HEK293 (cell line): ENCODE data around the gene CFL1.

ENCODE experiments used
- CTCF ChIA-PET: fragments of 350-600 bp; formaldehyde crosslinking; extraction: SDS; loops from one replicate; lab custom pipeline; 2021; ENCODE audit warnings: antibody characterized with exemption; lab: Yijun Ruan, JAX
- POLR2A ChIA-PET: fragments of 300-600 bp; formaldehyde crosslinking; extraction: SDS; loops from one replicate; lab custom pipeline; 2020; ENCODE audit warnings: antibody characterized with exemption, inconsistent platforms; lab: Yijun Ruan, JAX
- H3K27ac ChIP-seq: fragments of 200-500 bp; sonication (Bioruptor generic); 2 replicates; pipeline ENCODE4 v1.5.1; 2014; ENCODE audit warnings: low read depth, low read length, control low read depth, inconsistent platforms; ENCODE audit errors: extremely low read depth
- H3K36me3 ChIP-seq, 2 experiments: fragments of 200-500 bp in 1 of 2; sonication (Bioruptor generic) in 1 of 2; 1 replicate in 1 of 2; 2 replicates in 1 of 2; pipeline ENCODE4 v1.5.1; 2014 to 2017; ENCODE audit warnings: inconsistent platforms in 2 of 2, low read length in 2 of 2; ENCODE audit not compliant: control insufficient read depth in 2 of 2, insufficient read depth in 1 of 2
- H3K4me1 ChIP-seq: fragments of 200-500 bp; sonication (Bioruptor generic); 2 replicates; pipeline ENCODE4 v1.5.1; 2014; ENCODE audit warnings: mild to moderate bottlenecking, low read length, inconsistent platforms; ENCODE audit not compliant: control insufficient read depth, insufficient read depth
- H3K4me3 ChIP-seq: 2 replicates; pipeline ENCODE4 v1.5.1; 2011; ENCODE audit warnings: low read depth, mild to moderate bottlenecking, control low read depth, low read length, moderate library complexity
- H3K9me3 ChIP-seq: fragments of 200-500 bp; sonication (Bioruptor generic); 2 replicates; pipeline ENCODE4 v1.5.1; 2014; ENCODE audit warnings: low read depth, low read length, inconsistent platforms; ENCODE audit not compliant: control insufficient read depth, insufficient read depth
- GLI2 ChIP-seq: fragments of 450-650 bp; formaldehyde crosslinking; IDR thresholded peaks from 2 replicates; pipeline ENCODE4; 2017; ENCODE audit warnings: missing biosample characterization, missing genetic modification characterization, low read depth, borderline replicate concordance
- GLIS2 ChIP-seq: fragments of 450-650 bp; formaldehyde crosslinking; IDR thresholded peaks from 2 replicates; pipeline ENCODE4 v1.5.1; 2016; ENCODE audit warnings: missing biosample characterization, missing genetic modification characterization
- KLF10 ChIP-seq: fragments of 450-650 bp; IDR thresholded peaks from 2 replicates; pipeline ENCODE4 v1.5.1; 2018; ENCODE audit warnings: missing biosample characterization, mild to moderate bottlenecking, missing genetic modification characterization
- KLF8 ChIP-seq: fragments of 450-650 bp; formaldehyde crosslinking; IDR thresholded peaks from 2 replicates; pipeline ENCODE4 v1.5.1; 2016; ENCODE audit warnings: missing biosample characterization, missing genetic modification characterization
- SP2 ChIP-seq: fragments of 450-650 bp; formaldehyde crosslinking; IDR thresholded peaks from 2 replicates; pipeline ENCODE4 v1.5.1; 2016; ENCODE audit warnings: missing biosample characterization, missing genetic modification characterization
- ZBTB17 ChIP-seq: fragments of 450-650 bp; formaldehyde crosslinking; IDR thresholded peaks from 2 replicates; pipeline ENCODE4 v1.5.1; 2016; ENCODE audit warnings: missing biosample characterization, missing genetic modification characterization
- ZBTB20 ChIP-seq: fragments of 450-650 bp; formaldehyde crosslinking; IDR thresholded peaks from 2 replicates; pipeline ENCODE4 v1.5.1; 2016; ENCODE audit warnings: missing biosample characterization, missing genetic modification characterization
- ZBTB48 ChIP-seq: fragments of 450-650 bp; formaldehyde crosslinking; IDR thresholded peaks from 2 replicates; pipeline ENCODE4 v1.5.1; 2016; ENCODE audit warnings: missing biosample characterization, missing genetic modification characterization
- ZNF114 ChIP-seq: fragments of 450-650 bp; formaldehyde crosslinking; IDR thresholded peaks from 2 replicates; pipeline ENCODE4 v1.5.0; 2017; ENCODE audit warnings: missing biosample characterization, missing genetic modification characterization
- ZNF138 ChIP-seq: fragments of 450-650 bp; formaldehyde crosslinking; IDR thresholded peaks from 2 replicates; pipeline ENCODE4 v1.5.1; 2016; ENCODE audit warnings: missing biosample characterization, missing genetic modification characterization, borderline replicate concordance
- ZNF184 ChIP-seq: fragments of 450-650 bp; IDR thresholded peaks from 2 replicates; pipeline ENCODE4 v1.5.1; 2018; ENCODE audit warnings: missing biosample characterization, mild to moderate bottlenecking, missing genetic modification characterization
- ZNF23 ChIP-seq: fragments of 450-650 bp; formaldehyde crosslinking; IDR thresholded peaks from 2 replicates; pipeline ENCODE4 v1.5.1; 2016; ENCODE audit warnings: missing biosample characterization, missing genetic modification characterization, borderline replicate concordance
- ZNF341 ChIP-seq: fragments of 450-650 bp; formaldehyde crosslinking; IDR thresholded peaks from 2 replicates; pipeline ENCODE4; 2016; ENCODE audit warnings: low read depth, missing biosample characterization, missing genetic modification characterization
- ZNF391 ChIP-seq: fragments of 450-650 bp; formaldehyde crosslinking; IDR thresholded peaks from 2 replicates; pipeline ENCODE4 v1.5.1; 2016; ENCODE audit warnings: low read depth, missing biosample characterization, missing genetic modification characterization, borderline replicate concordance
- ZNF473 ChIP-seq: fragments of 450-650 bp; formaldehyde crosslinking; IDR thresholded peaks from 2 replicates; pipeline ENCODE4 v1.5.1; 2017; ENCODE audit warnings: missing biosample characterization, missing genetic modification characterization
- ZNF501 ChIP-seq: fragments of 450-650 bp; formaldehyde crosslinking; IDR thresholded peaks from 2 replicates; pipeline ENCODE4 v1.5.1; 2016; ENCODE audit warnings: missing biosample characterization, missing genetic modification characterization
- ZNF596 ChIP-seq: fragments of 450-650 bp; IDR thresholded peaks from 2 replicates; pipeline ENCODE4 v1.5.0; 2018; ENCODE audit warnings: missing biosample characterization, mild to moderate bottlenecking, missing genetic modification characterization, moderate library complexity
- ZNF623 ChIP-seq: fragments of 450-650 bp; formaldehyde crosslinking; IDR thresholded peaks from 2 replicates; pipeline ENCODE4 v1.5.1; 2016; ENCODE audit warnings: missing biosample characterization, missing genetic modification characterization
- ZNF626 ChIP-seq: fragments of 450-650 bp; sonication (Bioruptor Pico); formaldehyde crosslinking; IDR thresholded peaks from 2 replicates; pipeline ENCODE4 v1.5.1; 2018; ENCODE audit warnings: missing biosample characterization, missing genetic modification characterization, inconsistent platforms
- ZNF791 ChIP-seq: fragments of 450-650 bp; formaldehyde crosslinking; IDR thresholded peaks from 2 replicates; pipeline ENCODE4 v1.5.1; 2016; ENCODE audit warnings: missing biosample characterization, missing genetic modification characterization
- ZNF792 ChIP-seq: fragments of 450-650 bp; formaldehyde crosslinking; IDR thresholded peaks from 2 replicates; pipeline ENCODE4 v1.5.1; 2016; ENCODE audit warnings: missing biosample characterization, missing genetic modification characterization
- TF ChIP-seq, protein P1 (sequence below): fragments of 450-650 bp; IDR thresholded peaks from 2 replicates; pipeline ENCODE4 v1.5.1; 2018; ENCODE audit warnings: missing biosample characterization, mild to moderate bottlenecking, missing genetic modification characterization
- TF ChIP-seq, protein P2 (sequence below): fragments of 450-650 bp; formaldehyde crosslinking; IDR thresholded peaks from 2 replicates; pipeline ENCODE4 v1.5.1; 2016; ENCODE audit warnings: missing biosample characterization, missing genetic modification characterization
- TF ChIP-seq, protein P3 (sequence below): fragments of 450-650 bp; formaldehyde crosslinking; IDR thresholded peaks from 2 replicates; pipeline ENCODE4 v1.5.1; 2016; ENCODE audit warnings: missing biosample characterization, missing genetic modification characterization
- TF ChIP-seq, protein P4 (sequence below): fragments of 450-650 bp; formaldehyde crosslinking; IDR thresholded peaks from 2 replicates; pipeline ENCODE4 v1.5.1; 2016; ENCODE audit warnings: missing biosample characterization, missing genetic modification characterization
- TF ChIP-seq, protein P5 (sequence below): fragments of 450-650 bp; formaldehyde crosslinking; IDR thresholded peaks from 2 replicates; pipeline ENCODE4 v1.5.1; 2016; ENCODE audit warnings: missing biosample characterization, missing genetic modification characterization

Gene CFL1

DNA sequence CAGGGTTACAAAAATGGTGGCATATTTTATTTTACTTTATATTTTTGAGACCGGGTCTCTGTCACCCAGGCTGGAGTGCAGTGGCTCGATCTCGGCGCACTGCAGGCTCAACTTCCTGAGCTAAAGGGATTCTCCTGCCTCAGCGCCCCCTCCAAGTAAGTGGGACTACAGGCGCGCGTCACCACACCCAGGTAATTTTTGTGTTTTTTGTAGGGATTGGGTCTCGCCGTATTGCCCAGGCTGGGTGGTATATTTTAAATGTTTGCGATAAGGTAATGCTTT is 42.9 kb upstream of the CFL1 start:
- POLR2A ChIA-PET: interaction anchor here (0.7 to 4.9 kb wide), 5 partner anchors 11 to 43 kb away, joined by 3 to 74 read pairs (median 5); partner anchors contain the start of genes CCDC85B and FIBP
- Histone ChIP-seq H3K4me1 (no peaks in the 10 kb centered on the region), H3K36me3 (peaks cover 0 to 3% of the 10 kb centered on the region in 2 experiments; a peak in 1 of 3 replicates), H3K9me3 (no peaks in the 10 kb centered on the region), H3K27ac (no peak overlapping the region), H3K4me3 (no peak overlapping the region)
- CTCF ChIA-PET: interaction anchor here (0.6 to 3.8 kb wide), 6 partner anchors 11 to 302 kb away, joined by 4 to 40 read pairs (median 6); partner anchors contain the start of genes CCDC85B and FIBP
- TF ChIP-seq, protein P1, sequence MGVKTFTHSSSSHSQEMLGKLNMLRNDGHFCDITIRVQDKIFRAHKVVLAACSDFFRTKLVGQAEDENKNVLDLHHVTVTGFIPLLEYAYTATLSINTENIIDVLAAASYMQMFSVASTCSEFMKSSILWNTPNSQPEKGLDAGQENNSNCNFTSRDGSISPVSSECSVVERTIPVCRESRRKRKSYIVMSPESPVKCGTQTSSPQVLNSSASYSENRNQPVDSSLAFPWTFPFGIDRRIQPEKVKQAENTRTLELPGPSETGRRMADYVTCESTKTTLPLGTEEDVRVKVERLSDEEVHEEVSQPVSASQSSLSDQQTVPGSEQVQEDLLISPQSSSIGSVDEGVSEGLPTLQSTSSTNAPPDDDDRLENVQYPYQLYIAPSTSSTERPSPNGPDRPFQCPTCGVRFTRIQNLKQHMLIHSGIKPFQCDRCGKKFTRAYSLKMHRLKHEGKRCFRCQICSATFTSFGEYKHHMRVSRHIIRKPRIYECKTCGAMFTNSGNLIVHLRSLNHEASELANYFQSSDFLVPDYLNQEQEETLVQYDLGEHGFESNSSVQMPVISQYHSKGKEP: no peak

DNA sequence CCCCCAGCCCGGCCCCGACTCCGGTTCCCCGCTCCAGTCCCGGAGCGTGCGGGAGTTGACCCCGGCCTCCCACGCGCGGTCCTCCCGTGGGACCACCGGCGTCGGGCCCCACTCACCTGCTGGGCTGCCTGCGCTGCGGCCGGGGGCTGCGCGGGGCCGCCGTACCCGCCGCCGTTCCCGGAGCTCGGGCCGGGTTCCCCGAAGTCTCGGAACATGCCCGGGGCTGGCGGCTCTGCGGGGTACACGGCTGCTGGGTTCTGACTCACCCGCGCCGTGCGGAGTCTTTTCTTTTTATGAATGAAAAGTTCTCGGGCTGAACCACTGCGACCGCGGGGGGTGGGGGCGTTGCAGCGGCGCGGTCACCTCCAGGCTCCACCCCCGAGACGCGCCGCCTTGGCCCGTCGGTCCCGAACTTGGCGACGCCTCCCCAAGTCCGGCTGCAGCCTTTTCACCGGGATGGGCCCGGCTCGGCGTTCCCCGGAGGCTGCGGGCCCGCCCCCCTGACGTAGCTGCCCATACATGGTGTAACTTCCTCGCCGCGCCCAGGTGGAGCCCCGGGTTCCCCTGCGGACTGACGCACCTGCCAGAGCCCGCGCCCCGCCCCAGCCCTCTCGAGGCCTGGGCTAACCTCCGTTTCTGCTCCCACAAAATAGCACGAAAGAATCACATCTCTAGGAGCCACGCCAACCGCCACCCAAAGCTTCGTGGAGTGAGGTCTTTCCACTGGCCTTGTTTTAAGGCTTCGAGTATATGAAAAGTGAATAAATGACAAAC is 42.3 kb upstream of the CFL1 start, which contains the start of gene FOSL1:
Gene FOSL1 (minus strand): TSS at position 264 of the 774 bp plus-strand sequence. CDS start 49 bp downstream, at position 215.
- no peaks in the 10 kb centered on the region for H3K4me1 ChIP-seq
- ChIA-PET POLR2A (interaction anchor here (0.7 to 4.9 kb wide), 4 partner anchors 10 to 41 kb away, joined by 3 to 74 read pairs (median 6); partner anchors contain the start of genes CCDC85B and FIBP), CTCF (interaction anchor here (0.6 to 3.8 kb wide), 4 partner anchors 11 to 102 kb away, joined by 4 to 40 read pairs (median 18); partner anchors contain the start of genes CCDC85B and FIBP)
- peak within 1 kb of the TSS; percentile 62 for H3K4me3 ChIP-seq
- H3K9me3 ChIP-seq: no peaks in the 10 kb centered on the region
- H3K27ac ChIP-seq: peak within 1 kb of the TSS; percentile 25; the same call in 1 of the 2 replicates
- H3K36me3 ChIP-seq: peaks cover 0 to 3% of the 10 kb centered on the region in 2 experiments; a peak in 1 of 3 replicates
- TF ChIP-seq, protein P2, sequence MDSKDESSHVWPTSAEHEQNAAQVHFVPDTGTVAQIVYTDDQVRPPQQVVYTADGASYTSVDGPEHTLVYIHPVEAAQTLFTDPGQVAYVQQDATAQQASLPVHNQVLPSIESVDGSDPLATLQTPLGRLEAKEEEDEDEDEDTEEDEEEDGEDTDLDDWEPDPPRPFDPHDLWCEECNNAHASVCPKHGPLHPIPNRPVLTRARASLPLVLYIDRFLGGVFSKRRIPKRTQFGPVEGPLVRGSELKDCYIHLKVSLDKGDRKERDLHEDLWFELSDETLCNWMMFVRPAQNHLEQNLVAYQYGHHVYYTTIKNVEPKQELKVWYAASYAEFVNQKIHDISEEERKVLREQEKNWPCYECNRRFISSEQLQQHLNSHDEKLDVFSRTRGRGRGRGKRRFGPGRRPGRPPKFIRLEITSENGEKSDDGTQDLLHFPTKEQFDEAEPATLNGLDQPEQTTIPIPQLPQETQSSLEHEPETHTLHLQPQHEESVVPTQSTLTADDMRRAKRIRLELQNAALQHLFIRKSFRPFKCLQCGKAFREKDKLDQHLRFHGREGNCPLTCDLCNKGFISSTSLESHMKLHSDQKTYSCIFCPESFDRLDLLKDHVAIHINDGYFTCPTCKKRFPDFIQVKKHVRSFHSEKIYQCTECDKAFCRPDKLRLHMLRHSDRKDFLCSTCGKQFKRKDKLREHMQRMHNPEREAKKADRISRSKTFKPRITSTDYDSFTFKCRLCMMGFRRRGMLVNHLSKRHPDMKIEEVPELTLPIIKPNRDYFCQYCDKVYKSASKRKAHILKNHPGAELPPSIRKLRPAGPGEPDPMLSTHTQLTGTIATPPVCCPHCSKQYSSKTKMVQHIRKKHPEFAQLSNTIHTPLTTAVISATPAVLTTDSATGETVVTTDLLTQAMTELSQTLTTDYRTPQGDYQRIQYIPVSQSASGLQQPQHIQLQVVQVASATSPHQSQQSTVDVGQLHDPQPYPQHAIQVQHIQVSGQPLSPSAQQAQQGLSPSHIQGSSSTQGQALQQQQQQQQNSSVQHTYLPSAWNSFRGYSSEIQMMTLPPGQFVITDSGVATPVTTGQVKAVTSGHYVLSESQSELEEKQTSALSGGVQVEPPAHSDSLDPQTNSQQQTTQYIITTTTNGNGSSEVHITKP (tag by site-specific recombination): peak; percentile 97
- no peak for TF ChIP-seq GLI2 (tag by site-specific recombination)
- TF ChIP-seq ZNF23 (tag by site-specific recombination): no peak
- 0 out of 2 replicates have a peak, but pooled peaks have one; percentile 31 for TF ChIP-seq ZNF596 (tag by site-specific recombination)
- TF ChIP-seq ZNF391 (tag by site-specific recombination): no peak
- TF ChIP-seq ZNF138 (tag by site-specific recombination): no peak
- TF ChIP-seq ZNF501 (tag by site-specific recombination): no peak
- no peak for TF ChIP-seq ZNF184 (tag by site-specific recombination)
- peak; percentile 75; the same call in 1 of the 2 replicates for TF ChIP-seq KLF8 (tag by site-specific recombination)
- TF ChIP-seq ZBTB17 (tag by site-specific recombination): peak; percentile 90
- no peak for TF ChIP-seq ZBTB48 (tag by site-specific recombination)
- TF ChIP-seq, protein P3, sequence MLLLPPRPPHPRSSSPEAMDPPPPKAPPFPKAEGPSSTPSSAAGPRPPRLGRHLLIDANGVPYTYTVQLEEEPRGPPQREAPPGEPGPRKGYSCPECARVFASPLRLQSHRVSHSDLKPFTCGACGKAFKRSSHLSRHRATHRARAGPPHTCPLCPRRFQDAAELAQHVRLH: no peak
- TF ChIP-seq ZNF341 (tag by site-specific recombination): peak; percentile 26; the same call in 1 of the 2 replicates
- TF ChIP-seq ZNF792 (tag by site-specific recombination): no peak
- TF ChIP-seq KLF10 (tag by site-specific recombination): peak; percentile 93; the same call in 1 of the 2 replicates
- peak; percentile 88 for TF ChIP-seq SP2 (tag by site-specific recombination)
- TF ChIP-seq ZNF623 (tag by site-specific recombination): no peak
- TF ChIP-seq ZNF473 (tag by site-specific recombination): no peak
- no peak for TF ChIP-seq ZNF114 (tag by site-specific recombination)
- TF ChIP-seq ZNF791: no peak
- TF ChIP-seq GLIS2: peak; percentile 82
- TF ChIP-seq, protein P4, sequence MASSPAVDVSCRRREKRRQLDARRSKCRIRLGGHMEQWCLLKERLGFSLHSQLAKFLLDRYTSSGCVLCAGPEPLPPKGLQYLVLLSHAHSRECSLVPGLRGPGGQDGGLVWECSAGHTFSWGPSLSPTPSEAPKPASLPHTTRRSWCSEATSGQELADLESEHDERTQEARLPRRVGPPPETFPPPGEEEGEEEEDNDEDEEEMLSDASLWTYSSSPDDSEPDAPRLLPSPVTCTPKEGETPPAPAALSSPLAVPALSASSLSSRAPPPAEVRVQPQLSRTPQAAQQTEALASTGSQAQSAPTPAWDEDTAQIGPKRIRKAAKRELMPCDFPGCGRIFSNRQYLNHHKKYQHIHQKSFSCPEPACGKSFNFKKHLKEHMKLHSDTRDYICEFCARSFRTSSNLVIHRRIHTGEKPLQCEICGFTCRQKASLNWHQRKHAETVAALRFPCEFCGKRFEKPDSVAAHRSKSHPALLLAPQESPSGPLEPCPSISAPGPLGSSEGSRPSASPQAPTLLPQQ (tag by site-specific recombination): peak; percentile 91
- TF ChIP-seq ZBTB20 (tag by site-specific recombination): peak; percentile 58; the same call in 1 of the 2 replicates
- TF ChIP-seq, protein P5, sequence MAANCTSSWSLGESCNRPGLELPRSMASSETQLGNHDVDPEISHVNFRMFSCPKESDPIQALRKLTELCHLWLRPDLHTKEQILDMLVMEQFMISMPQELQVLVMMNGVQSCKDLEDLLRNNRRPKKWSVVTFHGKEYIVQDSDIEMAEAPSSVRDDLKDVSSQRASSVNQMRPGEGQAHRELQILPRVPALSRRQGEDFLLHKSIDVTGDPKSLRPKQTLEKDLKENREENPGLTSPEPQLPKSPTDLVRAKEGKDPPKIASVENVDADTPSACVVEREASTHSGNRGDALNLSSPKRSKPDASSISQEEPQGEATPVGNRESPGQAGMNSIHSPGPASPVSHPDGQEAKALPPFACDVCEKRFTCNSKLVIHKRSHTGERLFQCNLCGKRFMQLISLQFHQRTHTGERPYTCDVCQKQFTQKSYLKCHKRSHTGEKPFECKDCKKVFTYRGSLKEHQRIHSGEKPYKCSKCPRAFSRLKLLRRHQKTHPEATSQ (tag by site-specific recombination): no peak
- TF ChIP-seq ZNF626 (tag by site-specific recombination): no peak
